Endometrial microvascular endothelial cells (primary cell): ENCODE data around the gene VCY1B. TPM values are rescaled to one million over a fixed set of nuclear protein-coding genes. Genes with fewer than 3 reads are reported as not detected.
"Not testable (repeated sequence)": the region's sequence is repeated elsewhere in the genome, so short reads cannot be mapped to it uniquely, and the experiment has no call there.

Source experiments
- in situ Hi-C: cut with HindIII; loops from 2 replicates; pipeline ENCODE4 v1.10.0; 2017; ENCODE audit warnings: low sequenced_read_pairs, low pct_unique_long_range_greater_than_20kb; ENCODE audit errors: inconsistent ontology term
- total RNA-seq: library from RNA; depleted of rRNA; stranded (reverse); fragments of >200 nt; gene quantifications from one replicate; pipeline ENCODE4 v1.2.3, GENCODE V29; 2015; ENCODE audit errors: inconsistent ontology term

VCY1B gene
- not detected for total RNA-seq

- in situ Hi-C loops: not testable (repeated sequence)
Measured at GRCh38 chrY:14055927-14056326, at the start of gene VCY1B. Gene VCY1B (plus strand): TSS chrY:14056227. CDS start chrY:14056290, 63 bp downstream.

GRCh38 chrY:14011916-14012315 is 44.1 kb upstream of the VCY1B start:
- in situ Hi-C loops: not testable (repeated sequence)

GRCh38 chrY:14030395-14030794 is 25.6 kb upstream of the VCY1B start:
- in situ Hi-C loops: not testable (repeated sequence)

- in situ Hi-C loops: no loop called here
Measured at GRCh38 chrY:14085877-14086276, 29.9 kb downstream of the VCY1B start.

Other genes starting within 250 kb of the VCY1B start
- not detected for gene VCY, start 69.8 kb upstream of the VCY1B start, total RNA-seq